ENCODE data around the gene TIGD2.
"Not testable (repeated sequence)": the region's sequence is repeated elsewhere in the genome, so short reads cannot be mapped to it uniquely, and the experiment has no call there.

Gene TIGD2

GRCh38 chr4:89125901-89126782 is 14.8 kb downstream of the TIGD2 start:
- Histone ChIP-seq H3K36me3 (ENCODE audit: insufficient read depth, low read length) (no peaks in the 10 kb centered on the region), H2AFZ (ENCODE audit: low read depth, low read length) (peak overlapping the region; percentile 54), H3K9me3 (ENCODE audit: low read length) (no peaks in the 10 kb centered on the region), H3K4me1 (ENCODE audit: insufficient read depth, low read length) (peaks cover 14% of the 10 kb centered on the region), H3K4me3 (ENCODE audit: low read length) (no peak overlapping the region), H3K27me3 (ENCODE audit: insufficient read depth, low read length) (no peaks in the 10 kb centered on the region)

- H3K4me1 ChIP-seq (ENCODE audit: insufficient read depth, low read length): peaks cover 8% of the 10 kb centered on the region
- H2AFZ ChIP-seq (ENCODE audit: low read depth, low read length): no peak overlapping the region
- H3K9me3 ChIP-seq (ENCODE audit: low read length): no peaks in the 10 kb centered on the region
- no peaks in the 10 kb centered on the region for H3K27me3 ChIP-seq (ENCODE audit: insufficient read depth, low read length)
- no peaks in the 10 kb centered on the region for H3K36me3 ChIP-seq (ENCODE audit: insufficient read depth, low read length)
- no peak overlapping the region for H3K4me3 ChIP-seq (ENCODE audit: low read length)
Observed at GRCh38 chr4:89129080-89129640, 17.8 kb downstream of the TIGD2 start.

GRCh38 chr4:89134775-89135319 is 23.5 kb downstream of the TIGD2 start:
- no peak overlapping the region for H3K4me3 ChIP-seq (ENCODE audit: low read length)
- H3K9me3 ChIP-seq (ENCODE audit: low read length): no peaks in the 10 kb centered on the region

GRCh38 chr4:89136525-89136924 is 25.2 kb downstream of the TIGD2 start:
- Histone ChIP-seq H3K4me3 (ENCODE audit: low read length) (no peak overlapping the region), H3K9me3 (ENCODE audit: low read length) (no peaks in the 10 kb centered on the region), H3K36me3 (ENCODE audit: insufficient read depth, low read length) (no peaks in the 10 kb centered on the region), H3K4me1 (ENCODE audit: insufficient read depth, low read length) (no peaks in the 10 kb centered on the region), H2AFZ (ENCODE audit: low read depth, low read length) (no peak overlapping the region), H3K27me3 (ENCODE audit: insufficient read depth, low read length) (no peaks in the 10 kb centered on the region)

More at GRCh38 chr4:89134775-89135319, 23.5 kb downstream of the TIGD2 start:
- H3K4me1 ChIP-seq (ENCODE audit: insufficient read depth, low read length): no peaks in the 10 kb centered on the region
- H3K36me3 ChIP-seq (ENCODE audit: insufficient read depth, low read length): no peaks in the 10 kb centered on the region
- H2AFZ ChIP-seq (ENCODE audit: low read depth, low read length): no peak overlapping the region
- no peaks in the 10 kb centered on the region for H3K27me3 ChIP-seq (ENCODE audit: insufficient read depth, low read length)

- Histone ChIP-seq H3K4me1 (ENCODE audit: insufficient read depth, low read length) (no peaks in the 10 kb centered on the region), H2AFZ (ENCODE audit: low read depth, low read length) (no peak overlapping the region), H3K4me3 (ENCODE audit: low read length) (no peak overlapping the region), H3K9me3 (ENCODE audit: low read length) (no peaks in the 10 kb centered on the region), H3K36me3 (ENCODE audit: insufficient read depth, low read length) (no peaks in the 10 kb centered on the region), H3K27me3 (ENCODE audit: insufficient read depth, low read length) (no peaks in the 10 kb centered on the region)
Observed at GRCh38 chr4:89137231-89137630, 25.9 kb downstream of the TIGD2 start.

GRCh38 chr4:89137695-89138094 is 26.4 kb downstream of the TIGD2 start:
- no peak overlapping the region for H3K4me3 ChIP-seq (ENCODE audit: low read length)
- H3K4me1 ChIP-seq (ENCODE audit: insufficient read depth, low read length): no peaks in the 10 kb centered on the region
- H3K9me3 ChIP-seq (ENCODE audit: low read length): no peaks in the 10 kb centered on the region
- H3K27me3 ChIP-seq (ENCODE audit: insufficient read depth, low read length): no peaks in the 10 kb centered on the region
- no peak overlapping the region for H2AFZ ChIP-seq (ENCODE audit: low read depth, low read length)
- no peaks in the 10 kb centered on the region for H3K36me3 ChIP-seq (ENCODE audit: insufficient read depth, low read length)

- no peak overlapping the region for H3K4me3 ChIP-seq (ENCODE audit: low read length)
- H3K4me1 ChIP-seq (ENCODE audit: insufficient read depth, low read length): no peaks in the 10 kb centered on the region
- no peaks in the 10 kb centered on the region for H3K27me3 ChIP-seq (ENCODE audit: insufficient read depth, low read length)
- no peaks in the 10 kb centered on the region for H3K9me3 ChIP-seq (ENCODE audit: low read length)
- H3K36me3 ChIP-seq (ENCODE audit: insufficient read depth, low read length): no peaks in the 10 kb centered on the region
- H2AFZ ChIP-seq (ENCODE audit: low read depth, low read length): no peak overlapping the region
Observed at GRCh38 chr4:89140168-89140759, 28.9 kb downstream of the TIGD2 start.

- H2AFZ ChIP-seq (ENCODE audit: low read depth, low read length): no peak overlapping the region
- no peaks in the 10 kb centered on the region for H3K9me3 ChIP-seq (ENCODE audit: low read length)
- no peaks in the 10 kb centered on the region for H3K4me1 ChIP-seq (ENCODE audit: insufficient read depth, low read length)
- no peak overlapping the region for H3K4me3 ChIP-seq (ENCODE audit: low read length)
- no peaks in the 10 kb centered on the region for H3K27me3 ChIP-seq (ENCODE audit: insufficient read depth, low read length)
- no peaks in the 10 kb centered on the region for H3K36me3 ChIP-seq (ENCODE audit: insufficient read depth, low read length)
Observed at GRCh38 chr4:89142691-89143669, 31.6 kb downstream of the TIGD2 start.

GRCh38 chr4:89144652-89145051 is 33.3 kb downstream of the TIGD2 start:
- not testable (repeated sequence) for H3K9me3 ChIP-seq (ENCODE audit: low read length); H3K4me3 ChIP-seq (ENCODE audit: low read length); H3K36me3 ChIP-seq (ENCODE audit: insufficient read depth, low read length); H3K27me3 ChIP-seq (ENCODE audit: insufficient read depth, low read length); H3K4me1 ChIP-seq (ENCODE audit: insufficient read depth, low read length); H2AFZ ChIP-seq (ENCODE audit: low read depth, low read length)

- Histone ChIP-seq H3K27me3 (ENCODE audit: insufficient read depth, low read length) (no peaks in the 10 kb centered on the region), H3K36me3 (ENCODE audit: insufficient read depth, low read length) (no peaks in the 10 kb centered on the region), H3K4me1 (ENCODE audit: insufficient read depth, low read length) (no peaks in the 10 kb centered on the region), H3K4me3 (ENCODE audit: low read length) (no peak overlapping the region), H2AFZ (ENCODE audit: low read depth, low read length) (no peak overlapping the region), H3K9me3 (ENCODE audit: low read length) (no peaks in the 10 kb centered on the region)
Observed at GRCh38 chr4:89146196-89146595, 34.9 kb downstream of the TIGD2 start.

GRCh38 chr4:89152972-89153371 is 41.6 kb downstream of the TIGD2 start:
- Histone ChIP-seq H3K4me1 (ENCODE audit: insufficient read depth, low read length) (no peaks in the 10 kb centered on the region), H3K9me3 (ENCODE audit: low read length) (no peaks in the 10 kb centered on the region), H3K4me3 (ENCODE audit: low read length) (no peak overlapping the region), H3K36me3 (ENCODE audit: insufficient read depth, low read length) (no peaks in the 10 kb centered on the region), H2AFZ (ENCODE audit: low read depth, low read length) (no peak overlapping the region), H3K27me3 (ENCODE audit: insufficient read depth, low read length) (no peaks in the 10 kb centered on the region)

- H3K9me3 ChIP-seq (ENCODE audit: low read length): no peaks in the 10 kb centered on the region
- H3K27me3 ChIP-seq (ENCODE audit: insufficient read depth, low read length): no peaks in the 10 kb centered on the region
- H3K36me3 ChIP-seq (ENCODE audit: insufficient read depth, low read length): no peaks in the 10 kb centered on the region
- H2AFZ ChIP-seq (ENCODE audit: low read depth, low read length): no peak overlapping the region
- H3K4me1 ChIP-seq (ENCODE audit: insufficient read depth, low read length): peaks cover 2% of the 10 kb centered on the region
- H3K4me3 ChIP-seq (ENCODE audit: low read length): no peak overlapping the region
Observed at GRCh38 chr4:89156174-89156914, 45.0 kb downstream of the TIGD2 start.

All from neuron (in vitro differentiated cells).